HG02798 (cell line): ENCODE results near the gene EIF2S1.
"Not testable (repeated sequence)": the region's sequence is repeated elsewhere in the genome, so short reads cannot be mapped to it uniquely, and the experiment has no call there.

Experiments
- ATAC-seq: cut with Tn5 transposase; IDR thresholded peaks from one replicate; pipeline ENCODE4 v1.9.1; 2021; ENCODE audit warnings: mild to moderate bottlenecking; ENCODE audit not compliant: unreplicated experiment, poor library complexity

Gene EIF2S1

GRCh38 chr14:67371247-67372148 is 11.4 kb downstream of the EIF2S1 start:
- no peak for ATAC-seq

DNA sequence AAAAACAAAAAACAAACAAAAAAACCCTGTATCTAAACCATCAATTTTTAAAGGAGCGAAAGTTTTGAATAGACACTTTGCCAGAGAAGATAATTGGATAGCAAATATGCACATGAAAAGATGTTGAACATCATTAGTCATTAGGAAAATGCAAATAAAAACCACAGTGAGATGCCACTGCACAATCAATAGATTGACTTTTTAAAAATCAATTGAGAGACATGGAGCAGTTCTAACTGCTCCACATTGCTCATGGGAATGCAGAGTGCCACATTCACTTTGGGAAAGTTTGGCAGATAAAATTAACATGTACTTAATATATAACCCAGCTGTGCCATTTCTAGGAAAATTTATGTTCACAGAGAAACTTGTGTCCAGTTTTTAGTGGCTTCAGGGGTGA is 12.7 kb downstream of the EIF2S1 start:
- ATAC-seq = no peak

GRCh38 chr14:67373347-67373746 is 13.2 kb downstream of the EIF2S1 start:
- ATAC-seq = peak; percentile 58

DNA sequence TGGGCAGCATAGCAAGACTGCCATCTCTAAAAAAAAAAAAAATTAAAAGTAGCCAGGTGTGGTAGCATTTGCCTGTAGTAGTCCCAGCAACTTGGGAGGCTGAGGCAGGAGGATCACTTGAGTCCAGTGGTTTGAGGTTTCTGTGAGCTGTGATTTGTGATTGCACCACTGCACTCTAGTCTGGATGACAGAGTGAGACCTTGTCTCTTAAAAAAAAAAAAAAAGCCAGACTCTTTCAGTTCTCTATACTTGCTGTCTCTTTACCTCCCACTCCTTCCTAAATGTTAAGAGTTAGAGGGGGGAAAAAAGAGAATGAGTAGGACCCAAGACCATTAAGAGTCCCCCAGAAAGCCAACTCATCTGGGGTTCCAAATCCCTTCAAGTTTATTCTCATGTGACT is 17.8 kb downstream of the EIF2S1 start:
- ATAC-seq = no peak

- ATAC-seq = no peak
Measured at GRCh38 chr14:67385120-67385519, 25.0 kb downstream of the EIF2S1 start.

DNA sequence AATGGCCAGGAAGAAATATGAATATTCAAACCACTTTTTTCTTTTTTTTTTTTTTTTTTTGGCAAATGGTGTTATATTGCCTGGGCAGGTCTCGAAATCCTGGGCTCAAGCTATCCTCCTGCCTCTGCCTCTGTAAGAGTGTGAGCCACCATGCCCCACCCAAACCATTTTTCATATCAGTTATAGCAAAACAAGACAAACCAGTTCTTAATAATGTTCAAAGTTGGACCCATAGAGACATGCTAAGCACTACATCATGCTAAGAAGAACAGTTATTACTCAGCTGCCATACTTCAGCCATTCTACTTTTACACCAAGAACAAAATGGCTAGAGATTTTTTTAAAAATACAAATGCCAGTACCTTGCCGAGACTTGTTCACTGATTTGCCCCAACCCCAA is 25.5 kb downstream of the EIF2S1 start:
- no peak for ATAC-seq

DNA sequence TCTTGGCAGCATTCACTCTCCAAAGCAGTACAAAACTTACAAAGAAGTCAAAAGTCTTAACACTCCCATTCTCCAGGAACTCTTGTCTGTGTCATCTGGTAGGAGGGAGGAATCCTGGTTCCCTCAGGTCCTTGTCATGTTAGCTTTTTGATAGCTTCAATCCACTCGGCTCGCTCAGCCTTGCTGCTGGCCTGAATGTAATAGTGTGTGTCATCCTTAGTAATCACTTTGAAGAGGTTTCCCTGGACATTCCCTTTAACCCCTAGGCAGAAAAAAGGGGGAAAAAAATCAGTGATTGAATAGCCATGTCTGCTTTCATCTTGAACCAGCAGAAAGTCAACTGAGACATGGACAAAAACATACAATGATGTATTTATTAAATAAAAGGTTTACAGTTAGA is 27.1 kb downstream of the EIF2S1 start:
- ATAC-seq = no peak

DNA sequence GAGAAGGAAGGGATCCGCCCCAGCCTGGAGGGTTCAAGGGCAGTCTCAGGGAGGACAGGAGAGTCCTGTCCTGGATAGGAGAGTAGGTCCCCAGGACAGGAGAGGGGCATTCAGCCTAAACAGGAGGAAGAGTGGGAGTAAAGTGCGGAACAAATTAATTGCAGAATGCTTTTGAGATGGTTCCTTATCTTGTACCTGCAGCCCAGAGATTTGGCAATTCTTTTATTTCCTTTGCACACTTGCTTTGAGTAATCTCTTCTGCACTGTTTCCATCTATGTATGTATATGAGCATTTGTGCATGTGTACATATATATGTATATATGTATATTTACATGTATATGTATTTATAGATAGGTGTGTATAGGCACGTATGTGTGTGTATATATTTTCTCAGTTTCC is 29.1 kb downstream of the EIF2S1 start:
- no peak for ATAC-seq

GRCh38 chr14:67389811-67390534 is 29.8 kb downstream of the EIF2S1 start:
- no peak for ATAC-seq

- ATAC-seq = no peak
Measured at GRCh38 chr14:67391268-67391667, 31.1 kb downstream of the EIF2S1 start.

DNA sequence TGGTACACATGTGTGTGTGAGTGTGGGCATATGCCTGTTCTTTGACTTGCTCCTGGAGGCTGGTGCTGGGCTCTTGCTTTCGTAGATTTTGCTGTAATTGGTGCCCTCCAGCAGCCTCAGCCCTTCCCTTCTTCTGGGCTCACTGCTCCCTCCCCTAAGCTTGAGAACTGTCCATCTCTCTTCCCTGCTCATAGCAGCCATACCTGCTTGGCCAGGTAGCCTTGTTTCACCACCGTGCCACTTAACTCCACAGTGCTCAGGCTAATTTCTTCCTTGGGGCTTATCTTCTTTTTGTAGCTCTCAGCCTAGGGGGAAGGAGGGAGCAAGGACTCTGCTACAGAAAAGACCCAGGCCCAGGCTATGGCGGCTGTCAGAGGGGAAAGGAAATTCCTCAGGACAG is 32.0 kb downstream of the EIF2S1 start:
- no peak for ATAC-seq

GRCh38 chr14:67392800-67393199 is 32.7 kb downstream of the EIF2S1 start:
- no peak for ATAC-seq

DNA sequence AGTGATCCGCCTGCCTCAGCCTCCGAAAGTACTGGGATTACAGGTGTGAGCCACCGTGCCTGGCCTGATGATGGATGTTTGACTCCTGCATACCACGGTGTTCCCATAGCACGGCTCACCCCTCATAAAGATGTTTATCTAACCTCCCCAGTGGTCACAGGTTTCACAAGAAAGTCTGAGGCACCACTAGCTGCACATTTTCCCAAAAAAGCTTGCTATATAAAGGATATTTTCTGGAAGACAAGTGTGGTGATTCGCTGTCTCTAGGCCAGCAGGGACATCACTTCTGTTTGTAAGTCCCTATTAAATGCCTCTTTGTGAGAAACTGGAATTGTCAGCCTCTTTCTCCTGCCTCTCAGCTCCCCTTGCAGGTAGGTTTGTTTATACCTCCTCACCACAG is 33.6 kb downstream of the EIF2S1 start:
- no peak for ATAC-seq

GRCh38 chr14:67395086-67395875 is 35.2 kb downstream of the EIF2S1 start:
- no peak for ATAC-seq

- no peak for ATAC-seq
Measured at GRCh38 chr14:67395876-67396189, 35.7 kb downstream of the EIF2S1 start.

- ATAC-seq = no peak
Measured at GRCh38 chr14:67396381-67396970, 36.3 kb downstream of the EIF2S1 start.

DNA sequence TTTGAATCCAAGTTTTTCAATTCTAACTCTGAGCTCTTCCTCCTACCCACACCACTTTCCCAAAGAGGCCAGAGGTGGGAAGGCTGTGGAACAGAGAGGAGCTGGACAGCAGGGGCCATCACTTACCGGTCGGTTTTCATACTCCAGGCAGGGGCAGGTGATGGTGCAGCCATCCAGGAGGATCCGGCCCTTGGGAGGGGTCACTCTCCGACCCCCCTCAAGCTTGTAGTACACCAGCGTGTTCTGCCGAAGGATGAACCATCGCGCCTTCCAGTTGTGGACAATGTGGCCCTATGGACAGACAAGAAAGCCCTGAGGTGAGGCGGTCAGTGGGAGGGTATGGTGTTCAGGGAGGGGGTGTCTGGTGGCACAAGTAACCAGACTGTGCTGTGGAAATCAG is 37.4 kb downstream of the EIF2S1 start:
- no peak for ATAC-seq

DNA sequence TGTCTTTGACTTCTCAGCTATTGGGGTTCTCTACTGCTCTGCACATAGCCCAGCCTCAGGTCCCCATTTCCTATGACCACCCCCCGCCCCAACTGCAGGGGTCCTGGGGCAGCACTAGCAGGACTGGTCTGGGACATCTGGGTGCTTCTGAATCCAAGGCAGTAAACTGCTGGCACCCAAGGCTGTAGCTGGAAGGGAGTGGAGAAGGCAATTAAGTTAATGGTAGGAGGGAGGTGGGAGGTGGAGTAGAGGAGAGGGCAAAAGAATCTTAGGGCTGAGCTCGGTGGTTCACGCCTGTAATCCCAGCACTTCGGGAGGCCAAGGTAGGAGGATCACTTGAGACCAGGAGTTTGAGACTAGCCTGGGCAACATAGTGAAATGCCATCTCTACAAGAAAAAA is 40.3 kb downstream of the EIF2S1 start:
- ATAC-seq = no peak

DNA sequence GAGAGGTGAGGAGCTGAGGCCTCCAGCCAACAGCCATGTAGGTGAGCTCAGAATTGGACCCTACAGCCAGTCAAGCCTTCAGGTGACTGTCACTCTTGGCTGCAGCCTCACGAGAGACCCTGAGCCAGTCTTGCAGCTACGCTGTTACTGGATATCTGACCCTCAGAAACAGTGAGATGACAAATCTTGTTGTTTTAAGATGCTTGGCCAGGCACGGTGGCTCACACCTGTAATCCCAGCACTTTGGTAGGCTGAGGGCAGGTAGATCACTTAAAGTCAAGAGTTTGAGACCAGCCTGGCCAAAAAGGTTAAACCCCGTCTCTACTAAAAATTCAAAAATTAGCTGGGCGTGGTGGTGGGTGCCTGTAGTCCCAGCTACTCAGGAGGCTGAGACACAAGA is 45.6 kb downstream of the EIF2S1 start:
- no peak for ATAC-seq

DNA sequence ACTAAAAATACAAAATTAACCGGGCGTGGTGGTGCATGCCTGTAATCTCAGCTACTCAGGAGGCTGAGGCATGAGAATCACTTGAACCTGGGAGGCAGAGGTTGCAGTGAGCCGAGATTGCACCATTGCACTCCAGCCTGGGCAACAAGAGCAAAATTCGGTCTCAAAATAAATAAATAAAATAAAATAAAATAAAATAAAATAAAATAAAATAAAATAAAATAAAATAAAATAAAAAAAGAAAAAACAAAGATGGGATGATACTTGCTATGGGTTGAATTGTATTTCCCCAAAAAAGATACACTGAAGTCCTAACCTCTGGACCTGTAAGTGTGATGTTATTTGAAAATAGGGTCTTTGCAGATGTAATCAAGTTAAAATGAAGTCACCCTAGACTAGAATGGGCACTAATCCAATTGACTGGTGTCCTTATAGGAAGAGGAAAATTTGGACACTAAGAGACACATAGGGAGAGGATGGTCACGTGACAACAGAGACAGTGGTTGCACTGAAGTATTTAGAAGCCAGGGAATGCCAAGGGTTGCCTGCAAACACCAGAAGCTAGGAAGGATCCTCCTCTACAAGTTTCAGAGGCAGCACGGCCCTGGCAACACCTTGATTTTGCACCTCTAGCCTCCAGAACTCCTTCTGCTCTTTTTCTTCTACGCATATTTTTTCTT is 48.1 kb downstream of the EIF2S1 start:
- ATAC-seq = not testable (repeated sequence)
